Endothelial cell of umbilical vein (primary cell): ENCODE results near the gene PGM2L1. TPM values are rescaled to one million over a fixed set of nuclear protein-coding genes. Genes with fewer than 3 reads are reported as not detected.

Experiments
- BruUV-seq: library from RNA; stranded (reverse); fragments of 400-500 nt; replicated peaks from 2 replicates; lab custom pipeline; 2021; lab: Mats Ljungman, UMichigan
- CTCF ChIA-PET: fragments of 300-600, 350-600 bp; sonication (Branson Sonifier 250); formaldehyde crosslinking; loops from one replicate; lab custom pipeline; 2021; ENCODE audit warnings: antibody characterized with exemption, inconsistent platforms; lab: Charles Lee
- POLR2A ChIA-PET: fragments of 300-600, 350-600 bp; sonication (Branson Sonifier 250); formaldehyde crosslinking; loops from one replicate; lab custom pipeline; 2021; ENCODE audit warnings: antibody characterized with exemption, inconsistent platforms; lab: Charles Lee
- DNase-seq: peaks from one replicate; pipeline ENCODE4 v3.0.0-alpha.2; 2011; ENCODE audit warnings: low read depth, low spot score
- FAIRE-seq: peaks from 2 replicates; lab custom pipeline; 2011; peaks lifted over from hg19 to GRCh38; lab: Jason Lieb, UNC
- H2AFZ ChIP-seq: 2 replicates; pipeline ENCODE4 v1.6.0; 2012; ENCODE audit warnings: low read depth, low read length, control low read depth, inconsistent platforms
- H3K27ac ChIP-seq: 2 replicates; pipeline ENCODE4 v1.5.1; 2011; ENCODE audit warnings: low read depth, mild to moderate bottlenecking, control low read depth, low read length, moderate library complexity; ENCODE audit not compliant: insufficient read depth
- H3K27me3 ChIP-seq, 2 experiments: 2 replicates each; pipeline versions ENCODE4 v1.6.0 to v1.6.1; 2011; ENCODE audit warnings: low read length in 2 of 2, mixed read lengths in 1 of 2; ENCODE audit not compliant: control insufficient read depth in 2 of 2, insufficient read depth in 2 of 2
- H3K36me3 ChIP-seq, 2 experiments: 2 replicates in 1 of 2; 3 replicates in 1 of 2; pipeline ENCODE4 v1.5.1; 2011; ENCODE audit warnings: low read length in 2 of 2, mild to moderate bottlenecking in 1 of 2, moderate library complexity in 1 of 2; ENCODE audit not compliant: control insufficient read depth in 2 of 2, insufficient read depth in 2 of 2; ENCODE audit errors: extremely low read depth in 1 of 2
- H3K4me1 ChIP-seq: 3 replicates; pipeline ENCODE4 v1.5.1; 2011; ENCODE audit warnings: mild to moderate bottlenecking, low read length; ENCODE audit not compliant: control insufficient read depth, insufficient read depth; ENCODE audit errors: extremely low read depth
- H3K4me2 ChIP-seq: 2 replicates; pipeline ENCODE4 v1.6.1; 2011; ENCODE audit warnings: low read length, control low read depth, mixed read lengths; ENCODE audit not compliant: insufficient read depth
- H3K4me3 ChIP-seq, 3 experiments: fragments of 200-600 bp in 1 of 3; sonication (generic), shearing (Covaris generic) in 1 of 3; replicated peaks in 1 of 3; 2 replicates each; pipeline ENCODE4 v1.5.1; 2011 to 2016; ENCODE audit warnings: control low read depth in 3 of 3, low read length in 3 of 3, mild to moderate bottlenecking in 2 of 3, inconsistent platforms in 1 of 3, low read depth in 1 of 3, moderate library complexity in 1 of 3; ENCODE audit not compliant: insufficient read depth in 1 of 3
- H3K79me2 ChIP-seq: 2 replicates; pipeline ENCODE4 v1.6.0; 2012; ENCODE audit warnings: low read length, inconsistent platforms; ENCODE audit not compliant: control insufficient read depth, insufficient read depth
- H3K9ac ChIP-seq: replicated peaks from 2 replicates; pipeline ENCODE3; 2011; ENCODE audit warnings: low read length, control low read depth; ENCODE audit not compliant: insufficient read depth; ENCODE audit errors: extremely low read depth
- H3K9me1 ChIP-seq: replicated peaks from 3 replicates; pipeline ENCODE4 v1.6.0; 2011; ENCODE audit warnings: mild to moderate bottlenecking, low read length; ENCODE audit not compliant: control insufficient read depth, insufficient read depth; ENCODE audit errors: extremely low read depth
- H3K9me3 ChIP-seq: replicated peaks from 2 replicates; pipeline ENCODE4 v1.5.1; 2012; ENCODE audit warnings: low read length, inconsistent platforms; ENCODE audit not compliant: control insufficient read depth, insufficient read depth
- H4K20me1 ChIP-seq: replicated peaks from 2 replicates; pipeline ENCODE3; 2011; ENCODE audit warnings: mild to moderate bottlenecking, low read length; ENCODE audit not compliant: control insufficient read depth, insufficient read depth; ENCODE audit errors: extremely low read depth
- CTCF ChIP-seq, 2 donors: IDR thresholded peaks; 1 replicate in 1 of 2; 2 replicates in 1 of 2; pipeline ENCODE4 v1.5.1; 2011; ENCODE audit warnings: low read length in 2 of 2, mild to moderate bottlenecking in 2 of 2, moderate library complexity in 2 of 2, control low read depth in 1 of 2, inconsistent platforms in 1 of 2, low read depth in 1 of 2; ENCODE audit not compliant: insufficient read depth in 1 of 2; ENCODE audit errors: extremely low read depth in 1 of 2
- EZH2 ChIP-seq: IDR thresholded peaks from 2 replicates; pipeline ENCODE4 v1.6.1; 2012; ENCODE audit warnings: borderline replicate concordance, low read depth, mild to moderate bottlenecking, moderate library complexity, low read length, inconsistent platforms; ENCODE audit not compliant: severe bottlenecking
- FOS ChIP-seq: IDR thresholded peaks from 2 replicates; pipeline ENCODE4 v1.6.1; 2011; ENCODE audit warnings: mild to moderate bottlenecking, low read length, moderate library complexity, borderline replicate concordance; ENCODE audit not compliant: insufficient read depth
- MAX ChIP-seq: IDR thresholded peaks from 2 replicates; pipeline ENCODE4 v1.6.1; 2011; ENCODE audit not compliant: insufficient read depth, insufficient read length
- MYC ChIP-seq: IDR thresholded peaks from one replicate; pipeline ENCODE4 v1.6.1; 2011; ENCODE audit warnings: mild to moderate bottlenecking, low read depth, low read length
- POLR2AphosphoS5 ChIP-seq: IDR thresholded peaks from 2 replicates; pipeline ENCODE4 v1.6.1; 2012; ENCODE audit warnings: low read depth, mild to moderate bottlenecking, control low read depth, low read length, moderate library complexity; ENCODE audit not compliant: insufficient read depth
- dilution Hi-C: fragments of 300-500 bp; cut with MboI; formaldehyde crosslinking; loops from one replicate; pipeline ENCODE4 v1.15.0; 2019; ENCODE audit warnings: low sequenced_read_pairs; ENCODE audit not compliant: extremely low pct_ligation_motif_present
- intact Hi-C: fragments of 100-400 bp; cut with micrococcal nuclease; formaldehyde crosslinking; loops from one replicate; pipeline ENCODE4 v1.10.0; 2022
- polyA plus RNA-seq, 4 experiments: library from polyadenylated mRNA; depleted of rRNA in 3 of 4; stranded (reverse) in 3 of 4; unstranded in 1 of 4; fragments of >200 nt; gene quantifications; 2 replicates each; pipeline versions ENCODE4 v1.2.1 to v1.2.3, GENCODE V29; 2011 to 2012; ENCODE audit warnings: missing spikeins in 1 of 4
- total RNA-seq: library from RNA; stranded (reverse); gene quantifications from 2 replicates; pipeline ENCODE4 v1.2.3, GENCODE V29; 2021

The PGM2L1 gene
- total and polyA plus RNA-seq, 2 donors (not counting 3 experiments of a cell fraction or from before 2014, with no cell fraction given): 7.9 to 31.4 TPM

GRCh38 chr11:74284466-74284865, 113.8 kb downstream of the PGM2L1 start:
- intact Hi-C loops: no loop called here
- peaks cover 0 to 12% of the 10 kb centered on the region in 2 experiments for H3K36me3 ChIP-seq
- POLR2A ChIA-PET: no interaction called here
- no peak overlapping the region for H3K4me2 ChIP-seq
- peaks cover 15% of the 10 kb centered on the region for H3K4me1 ChIP-seq
- CTCF ChIA-PET: no interaction called here
- H4K20me1 ChIP-seq: no peaks in the 10 kb centered on the region
- H3K27ac ChIP-seq: no peak overlapping the region
- H3K79me2 ChIP-seq: no peaks in the 10 kb centered on the region
- no peak overlapping the region for H3K4me3 ChIP-seq
- no peaks in the 10 kb centered on the region for H3K9me1 ChIP-seq
- H3K27me3 ChIP-seq: no peaks in the 10 kb centered on the region
- dilution Hi-C loops: no loop called here
- DNase-seq (no peak), FAIRE-seq (no peak)
- no peak for TF ChIP-seq POLR2AphosphoS5
- no peak for TF ChIP-seq EZH2
- no peak for TF ChIP-seq FOS
- TF ChIP-seq MAX: no peak
- no peak for TF ChIP-seq MYC
- TF ChIP-seq CTCF (IDR thresholded peaks at IDR 0.05; ENCODE audit: extremely low read depth in 1 of 2, insufficient read depth in 1 of 2, low read depth in 1 of 2, low read length in 2 of 2): no peak
- H3K9ac ChIP-seq: no peak overlapping the region
- H2AFZ ChIP-seq: no peak overlapping the region
- BruUV-seq: no TSS peak
- H3K9me3 ChIP-seq: no peaks in the 10 kb centered on the region
